DMS114 treated with DMSO at 0.1 percent for 48 hours (cell line): Measurements from ENCODE around the gene BRIP1.

Experiments used
- DNase-seq: peaks from one replicate; lab custom pipeline; 2025; ENCODE audit not compliant: unreplicated experiment; lab: John Stamatoyannopoulos, UW

BRIP1 gene

GRCh38 chr17:61764846-61765245, 98.5 kb downstream of the BRIP1 start:
- no peak for DNase-seq

- no peak for DNase-seq
These were observed 101.5 kb downstream of the BRIP1 start for GRCh38 chr17:61761827-61762226.

- no peak for DNase-seq
These were observed 104.0 kb downstream of the BRIP1 start for GRCh38 chr17:61759362-61759761.

GRCh38 chr17:61758430-61758829, 104.9 kb downstream of the BRIP1 start:
- no peak for DNase-seq

DNA sequence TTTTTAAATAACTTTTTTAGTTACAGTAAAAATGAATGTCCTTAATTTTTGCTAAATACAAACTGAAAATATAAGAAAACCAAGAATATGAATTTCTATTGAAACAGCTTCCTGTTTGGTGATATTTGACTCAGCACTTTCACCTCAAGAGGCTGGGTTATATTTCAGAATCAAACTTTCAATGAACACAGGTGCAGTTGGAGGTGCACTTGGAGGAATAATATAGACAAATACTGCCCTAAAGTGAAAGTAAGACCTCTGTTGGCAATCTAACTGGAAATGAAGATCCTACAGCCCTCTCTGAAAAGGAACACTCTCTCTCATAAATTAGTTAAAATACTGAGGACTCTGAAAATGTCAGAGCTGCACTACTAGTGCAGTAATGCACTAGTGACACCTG, 106.2 kb downstream of the BRIP1 start:
- no peak for DNase-seq

- no peak for DNase-seq
These were observed 106.8 kb downstream of the BRIP1 start for GRCh38 chr17:61756561-61756960.

DNA sequence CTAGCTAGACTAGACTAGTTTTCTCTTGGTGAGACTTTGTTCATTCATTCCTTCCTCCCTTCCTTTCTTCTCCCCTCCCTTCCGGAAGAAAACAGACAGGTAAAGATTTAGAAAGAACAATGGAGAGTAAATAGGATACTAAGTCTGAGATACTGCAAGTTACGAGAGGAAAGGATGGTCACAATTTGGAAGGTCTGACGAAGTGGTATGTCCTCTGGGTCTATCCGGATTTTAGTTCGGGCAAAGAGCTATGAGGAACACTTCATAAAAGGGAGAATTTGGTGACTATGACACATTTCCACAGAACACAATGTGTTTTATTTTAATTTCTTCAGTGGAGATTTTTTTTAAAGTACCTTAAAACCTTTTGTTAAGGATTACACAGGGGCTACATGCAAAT, 107.7 kb downstream of the BRIP1 start:
- DNase-seq = no peak

- no peak for DNase-seq
These were observed 108.2 kb downstream of the BRIP1 start for GRCh38 chr17:61755078-61755477.

GRCh38 chr17:61754124-61754523, 109.2 kb downstream of the BRIP1 start:
- no peak for DNase-seq

DNA sequence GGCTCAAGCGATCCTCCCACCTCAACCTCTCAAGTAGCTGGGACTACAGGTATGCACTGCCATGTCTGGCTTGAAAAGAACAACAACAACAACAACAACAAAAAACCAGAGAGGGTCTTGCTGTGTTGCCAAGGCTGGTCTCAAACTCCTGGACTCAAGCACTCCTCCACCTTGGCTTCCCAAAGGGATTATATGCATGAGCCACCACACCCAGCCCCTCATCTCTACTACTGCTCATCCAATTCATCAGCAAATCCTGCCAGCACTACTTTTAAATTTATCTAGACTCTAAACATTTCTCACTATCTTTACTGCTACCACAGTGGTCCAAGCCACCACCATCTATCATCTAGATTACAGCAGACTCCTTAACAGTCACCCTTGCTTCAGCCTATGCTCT, 109.6 kb downstream of the BRIP1 start:
- no peak for DNase-seq

DNA sequence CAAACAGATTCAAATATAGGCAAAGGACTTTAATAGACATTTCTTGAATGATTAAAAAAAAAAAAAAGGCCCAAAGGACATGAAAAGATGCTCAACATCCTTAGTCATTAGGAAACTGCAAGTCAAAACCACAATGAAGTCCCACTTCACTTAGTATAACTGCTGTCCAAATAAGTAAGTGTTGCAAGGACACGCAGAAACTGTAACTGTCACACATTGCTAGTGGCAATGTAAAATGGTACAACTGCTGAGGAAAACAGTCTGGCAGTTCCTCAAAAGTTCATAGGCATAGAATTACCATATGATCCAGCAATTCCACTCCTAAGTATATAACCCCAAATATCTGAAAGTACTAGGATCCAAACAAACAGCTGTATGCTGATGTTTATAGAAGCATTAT, 112.7 kb downstream of the BRIP1 start:
- DNase-seq = no peak

DNA sequence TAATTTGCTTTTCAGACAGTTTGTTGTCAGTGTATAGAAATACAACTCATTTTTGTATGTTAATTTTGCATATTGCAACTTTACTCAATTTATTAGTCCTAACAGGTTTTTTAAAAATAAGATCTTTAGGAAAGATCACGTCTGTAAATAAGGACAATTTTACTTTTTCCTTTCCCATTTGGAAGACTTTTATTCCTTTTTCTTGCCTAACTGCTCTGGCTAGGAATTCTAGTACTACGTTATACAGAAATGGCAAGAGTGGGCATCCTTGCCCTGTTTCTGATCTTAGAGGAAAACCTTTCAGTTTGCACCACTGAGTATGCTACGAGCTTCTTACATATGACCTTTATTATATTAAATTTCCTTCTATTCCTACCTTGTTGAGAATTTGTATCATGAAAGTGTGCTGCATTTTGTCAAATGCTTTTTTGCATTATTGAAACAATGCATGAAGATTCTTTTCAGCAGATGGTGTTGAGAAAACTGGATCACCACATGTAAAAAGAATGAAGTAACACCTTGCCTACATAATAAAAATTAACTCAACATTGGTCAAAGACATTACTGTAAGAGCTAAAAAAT, 113.4 kb downstream of the BRIP1 start:
- no peak for DNase-seq

DNA sequence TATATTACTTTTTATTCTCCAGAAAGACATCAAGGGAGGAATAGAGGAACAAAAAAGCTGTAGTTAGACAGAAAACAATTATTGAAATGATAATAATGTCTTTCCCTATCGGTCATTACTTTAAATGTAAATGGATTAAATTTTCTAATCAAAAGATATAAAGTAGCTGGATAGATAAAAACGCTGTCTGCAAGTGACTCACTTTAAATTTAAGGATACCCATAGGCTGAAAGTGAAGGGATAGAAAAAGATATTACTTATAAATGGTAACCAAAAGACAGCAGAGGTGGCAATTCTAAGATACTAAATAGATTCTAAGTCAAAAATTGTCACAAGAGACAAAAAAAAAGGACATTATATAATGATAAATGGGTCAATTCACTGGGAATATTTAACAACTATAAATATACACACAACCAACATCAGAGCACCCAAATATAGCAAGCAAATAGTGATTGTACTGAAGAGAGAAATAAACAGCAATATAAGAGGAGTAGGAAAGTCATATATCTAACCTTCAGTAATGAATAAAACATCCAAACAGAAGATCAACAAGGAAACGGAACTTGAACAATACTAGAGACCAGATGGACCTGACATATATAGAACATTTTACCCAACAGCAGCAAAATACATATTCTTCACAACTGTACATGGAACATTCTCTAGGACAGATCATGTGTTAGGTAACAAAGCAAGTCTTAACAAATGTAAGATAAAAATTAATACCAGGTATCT, 116.9 kb downstream of the BRIP1 start:
- DNase-seq = no peak

- no peak for DNase-seq
These were observed 118.5 kb downstream of the BRIP1 start for GRCh38 chr17:61744804-61745203.

DNA sequence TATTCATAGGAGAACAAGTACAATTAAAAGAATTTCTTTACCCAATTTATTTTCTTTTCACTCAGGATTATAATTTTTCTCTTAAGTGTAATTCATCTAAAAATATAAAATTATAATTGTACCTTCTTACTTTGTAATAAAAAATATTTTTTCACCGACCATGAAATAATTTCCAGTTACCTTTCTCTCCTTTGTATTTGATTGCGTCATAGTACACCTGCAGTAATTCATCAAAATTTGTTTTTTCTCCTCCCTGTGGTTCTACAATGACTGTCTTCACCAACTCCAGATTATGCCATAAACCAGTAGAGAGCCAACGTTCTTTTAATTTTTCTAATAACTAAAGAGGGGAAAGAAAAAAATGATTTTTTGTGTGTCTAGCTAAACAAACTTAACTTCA, 119.1 kb downstream of the BRIP1 start:
- no peak for DNase-seq

DNA sequence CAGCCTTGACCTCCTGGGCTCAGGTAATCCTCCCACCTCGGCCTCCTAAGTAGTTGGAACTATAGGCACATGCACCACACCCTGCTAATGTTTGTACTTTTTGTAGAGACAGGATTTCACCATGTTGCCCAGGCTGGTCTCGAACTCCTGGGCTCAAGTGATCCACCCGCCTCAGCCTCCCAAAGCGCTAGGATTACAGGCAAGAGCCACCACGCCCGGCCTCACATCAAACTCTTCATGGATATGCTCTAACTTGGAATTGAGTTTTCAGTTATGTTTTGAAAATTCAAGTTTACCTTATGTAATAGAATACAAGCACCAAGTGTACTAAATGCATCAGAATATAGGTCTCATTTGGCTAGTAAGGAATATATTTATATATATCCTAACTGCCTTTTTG, 119.6 kb downstream of the BRIP1 start:
- DNase-seq = no peak

DNA sequence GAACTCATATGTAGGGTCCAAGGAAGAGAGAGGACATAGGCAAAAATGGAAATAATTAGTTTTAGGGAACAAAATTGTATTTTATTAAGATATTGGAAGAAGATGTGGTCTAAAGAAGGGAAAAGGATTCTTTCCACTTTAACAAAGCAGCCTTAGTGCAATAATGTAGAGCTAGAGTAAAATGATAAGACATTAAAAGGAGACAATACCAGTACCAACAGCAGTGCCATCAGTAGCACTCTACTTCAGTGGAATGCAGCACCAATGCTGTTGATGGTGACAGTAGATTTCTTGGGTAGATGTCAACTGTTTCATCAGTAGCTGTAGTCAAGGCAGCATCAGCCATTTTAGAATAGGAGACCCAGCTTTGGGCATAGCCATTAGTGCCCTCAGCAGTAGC, 124.3 kb downstream of the BRIP1 start:
- DNase-seq = no peak

DNA sequence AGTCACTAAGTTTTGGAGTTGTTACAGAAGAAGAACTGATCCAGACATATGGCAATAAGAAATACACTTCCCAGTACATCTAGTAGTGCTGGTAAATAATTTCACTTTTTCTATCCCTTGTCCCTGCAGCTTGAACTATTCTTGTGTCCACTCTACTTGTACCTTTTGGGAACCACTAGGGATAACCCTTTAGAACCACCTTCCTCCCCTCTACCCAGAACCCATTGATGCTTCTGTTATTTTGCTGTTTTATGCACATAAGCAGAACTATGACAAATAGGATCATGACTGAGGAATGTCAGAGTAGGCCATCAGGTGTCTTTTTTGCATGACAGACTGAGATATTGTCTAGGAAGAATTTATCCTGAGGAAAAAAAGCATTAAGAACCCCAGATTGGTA, 125.1 kb downstream of the BRIP1 start:
- no peak for DNase-seq

DNA sequence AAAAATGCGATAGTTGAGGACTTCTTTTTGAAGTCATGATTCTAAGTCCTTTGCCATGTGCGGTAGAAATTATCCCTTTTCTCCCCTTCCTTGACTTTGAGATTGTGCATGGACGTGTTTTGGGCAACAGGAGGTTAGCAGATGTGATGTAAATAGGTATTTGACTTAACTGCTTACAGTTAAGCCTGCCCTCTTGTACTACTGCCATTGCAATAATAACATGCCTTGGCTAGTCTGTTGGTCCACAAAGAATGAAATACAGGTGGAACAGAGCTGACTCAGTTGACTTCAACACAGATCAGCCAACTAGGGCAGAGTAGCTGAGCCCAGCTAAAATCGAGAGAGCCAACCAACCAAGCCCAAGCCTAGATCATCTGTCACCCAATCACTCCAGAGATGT, 125.5 kb downstream of the BRIP1 start:
- no peak for DNase-seq

- no peak for DNase-seq
These were observed 126.9 kb downstream of the BRIP1 start for GRCh38 chr17:61736438-61736837.

- DNase-seq = no peak
These were observed 127.5 kb downstream of the BRIP1 start for GRCh38 chr17:61735807-61736206.

GRCh38 chr17:61734466-61734865, 128.9 kb downstream of the BRIP1 start:
- DNase-seq = no peak

- no peak for DNase-seq
These were observed 129.3 kb downstream of the BRIP1 start for GRCh38 chr17:61734012-61734411.
